GM10847 (cell line): Measurements from ENCODE around the gene PDE8B.

Experiments
- POLR2A ChIP-seq: IDR thresholded peaks from 2 replicates; pipeline ENCODE4 v1.6.1; 2011; ENCODE audit not compliant: insufficient read length; ENCODE audit errors: extremely low read depth

Gene PDE8B

GRCh38 chr5:77211691-77212047, 1.2 kb downstream of the PDE8B start:
- TF ChIP-seq POLR2A: no peak

- no peak for TF ChIP-seq POLR2A
These were observed 3.1 kb downstream of the PDE8B start for GRCh38 chr5:77213601-77214000.

GRCh38 chr5:77214151-77214550, 3.7 kb downstream of the PDE8B start:
- TF ChIP-seq POLR2A: no peak

GRCh38 chr5:77218263-77218662, 7.8 kb downstream of the PDE8B start:
- TF ChIP-seq POLR2A: no peak

- no peak for TF ChIP-seq POLR2A
These were observed 10.6 kb downstream of the PDE8B start for GRCh38 chr5:77221115-77221514.

GRCh38 chr5:77222722-77223121, 12.2 kb downstream of the PDE8B start:
- no peak for TF ChIP-seq POLR2A

- no peak for TF ChIP-seq POLR2A
These were observed 13.2 kb downstream of the PDE8B start for GRCh38 chr5:77223653-77224052.

GRCh38 chr5:77224672-77225355, 14.3 kb downstream of the PDE8B start:
- no peak for TF ChIP-seq POLR2A

- no peak for TF ChIP-seq POLR2A
These were observed 15.1 kb downstream of the PDE8B start for GRCh38 chr5:77225531-77225930.

GRCh38 chr5:77229887-77230286, 19.4 kb downstream of the PDE8B start:
- TF ChIP-seq POLR2A: no peak

- no peak for TF ChIP-seq POLR2A
These were observed 20.4 kb downstream of the PDE8B start for GRCh38 chr5:77230727-77231470.

- no peak for TF ChIP-seq POLR2A
These were observed 21.1 kb downstream of the PDE8B start for GRCh38 chr5:77231471-77232138.

GRCh38 chr5:77232574-77233358, 22.3 kb downstream of the PDE8B start:
- no peak for TF ChIP-seq POLR2A

- TF ChIP-seq POLR2A: no peak
These were observed 25.6 kb downstream of the PDE8B start for GRCh38 chr5:77235846-77236721.
